Colonic mucosa (tissue), 4 donors: ENCODE data around the gene FGGY. TPM values are rescaled to one million over a fixed set of nuclear protein-coding genes. Genes with fewer than 3 reads are reported as not detected.

Experiments used
- DNase-seq: peaks from one replicate; pipeline ENCODE4 v3.0.0-alpha.2; 2020
- H3K27ac ChIP-seq: fragments of 200-600 bp; one replicate; pipeline ENCODE4 v1.8.0; 2021
- H3K27me3 ChIP-seq: fragments of 200-600 bp; one replicate; pipeline ENCODE4 v1.8.0; 2021
- H3K36me3 ChIP-seq: fragments of 200-600 bp; one replicate; pipeline ENCODE4 v1.8.0; 2021
- H3K4me1 ChIP-seq: fragments of 200-600 bp; one replicate; pipeline ENCODE4 v1.8.0; 2021; ENCODE audit warnings: mild to moderate bottlenecking
- H3K4me3 ChIP-seq: fragments of 200-600 bp; one replicate; pipeline ENCODE4 v1.8.0; 2021
- H3K9ac ChIP-seq, 2 donors: one replicate each; pipeline ENCODE4 v1.7.0; 2013; ENCODE audit warnings: control low read depth in 2 of 2, low read depth in 2 of 2, low read length in 2 of 2
- H3K9me3 ChIP-seq: fragments of 200-600 bp; one replicate; pipeline ENCODE4 v1.8.0; 2021
- intact Hi-C: fragments of 100-400 bp; cut with DNase I; formaldehyde crosslinking; loops from one replicate; pipeline ENCODE4 v1.14.1; 2022
- total RNA-seq, 2 donors: library from RNA; stranded (reverse); fragmentation: NEBNext Ultra II Directional in 1 of 2; extraction: Animal tissue kit (Norgen Biotek cat#: 25700) in 1 of 2; gene quantifications; one replicate each; pipeline ENCODE4 v1.2.1, GENCODE V29; 2021
- TF ChIP-seq, protein P1 (sequence below): fragments of 200-600 bp; IDR thresholded peaks from one replicate; pipeline ENCODE4 v1.8.0; 2022; ENCODE audit warnings: antibody characterized with exemption, mild to moderate bottlenecking
- donor health status: healthy.
- donor health status: DM: no; HTN: no; CAD: no.
- donor health status: DM: no; HTN: no; CAD: no.

Gene FGGY
- total RNA-seq, 2 donors from 2014 or later = 12.5 to 19.5 TPM

GRCh38 chr1:59409986-59410385, 113.1 kb downstream of the FGGY start:
- no peaks in the 10 kb centered on the region for H3K9me3 ChIP-seq
- no peak overlapping the region for H3K27ac ChIP-seq
- no peak for DNase-seq
- H3K9ac ChIP-seq = no peak overlapping the region
- intact Hi-C loops = no loop called here
- no peaks in the 10 kb centered on the region for H3K4me1 ChIP-seq
- TF ChIP-seq, protein P1, sequence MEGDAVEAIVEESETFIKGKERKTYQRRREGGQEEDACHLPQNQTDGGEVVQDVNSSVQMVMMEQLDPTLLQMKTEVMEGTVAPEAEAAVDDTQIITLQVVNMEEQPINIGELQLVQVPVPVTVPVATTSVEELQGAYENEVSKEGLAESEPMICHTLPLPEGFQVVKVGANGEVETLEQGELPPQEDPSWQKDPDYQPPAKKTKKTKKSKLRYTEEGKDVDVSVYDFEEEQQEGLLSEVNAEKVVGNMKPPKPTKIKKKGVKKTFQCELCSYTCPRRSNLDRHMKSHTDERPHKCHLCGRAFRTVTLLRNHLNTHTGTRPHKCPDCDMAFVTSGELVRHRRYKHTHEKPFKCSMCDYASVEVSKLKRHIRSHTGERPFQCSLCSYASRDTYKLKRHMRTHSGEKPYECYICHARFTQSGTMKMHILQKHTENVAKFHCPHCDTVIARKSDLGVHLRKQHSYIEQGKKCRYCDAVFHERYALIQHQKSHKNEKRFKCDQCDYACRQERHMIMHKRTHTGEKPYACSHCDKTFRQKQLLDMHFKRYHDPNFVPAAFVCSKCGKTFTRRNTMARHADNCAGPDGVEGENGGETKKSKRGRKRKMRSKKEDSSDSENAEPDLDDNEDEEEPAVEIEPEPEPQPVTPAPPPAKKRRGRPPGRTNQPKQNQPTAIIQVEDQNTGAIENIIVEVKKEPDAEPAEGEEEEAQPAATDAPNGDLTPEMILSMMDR = no peak
- no peaks in the 10 kb centered on the region for H3K27me3 ChIP-seq
- H3K4me3 ChIP-seq = no peak overlapping the region
- no peaks in the 10 kb centered on the region for H3K36me3 ChIP-seq

DNA sequence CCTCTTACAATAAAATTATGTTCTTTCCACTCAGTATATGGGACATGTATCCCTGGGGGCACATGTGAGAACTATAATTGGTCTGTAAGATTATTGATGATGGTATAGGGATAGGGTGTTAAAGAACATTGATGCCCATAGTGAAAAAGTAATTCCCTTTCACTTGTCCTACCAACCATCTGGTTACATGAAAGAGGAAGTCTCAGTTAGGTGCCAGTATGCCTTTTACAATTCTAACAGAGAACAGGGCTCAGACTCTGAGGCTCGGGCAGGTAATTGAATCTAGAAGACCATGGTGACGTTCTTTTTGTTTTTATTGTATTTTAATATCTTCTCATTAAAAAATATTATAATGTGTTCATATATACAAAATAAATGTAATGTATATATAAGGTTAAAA, 113.6 kb downstream of the FGGY start:
- H3K4me3 ChIP-seq = no peak overlapping the region
- H3K9me3 ChIP-seq = no peaks in the 10 kb centered on the region
- no peak for DNase-seq
- intact Hi-C loops = no loop called here
- no peak overlapping the region for H3K27ac ChIP-seq
- H3K36me3 ChIP-seq = no peaks in the 10 kb centered on the region
- no peak overlapping the region for H3K9ac ChIP-seq
- H3K4me1 ChIP-seq = no peaks in the 10 kb centered on the region
- TF ChIP-seq, protein P1 = no peak
- no peaks in the 10 kb centered on the region for H3K27me3 ChIP-seq

DNA sequence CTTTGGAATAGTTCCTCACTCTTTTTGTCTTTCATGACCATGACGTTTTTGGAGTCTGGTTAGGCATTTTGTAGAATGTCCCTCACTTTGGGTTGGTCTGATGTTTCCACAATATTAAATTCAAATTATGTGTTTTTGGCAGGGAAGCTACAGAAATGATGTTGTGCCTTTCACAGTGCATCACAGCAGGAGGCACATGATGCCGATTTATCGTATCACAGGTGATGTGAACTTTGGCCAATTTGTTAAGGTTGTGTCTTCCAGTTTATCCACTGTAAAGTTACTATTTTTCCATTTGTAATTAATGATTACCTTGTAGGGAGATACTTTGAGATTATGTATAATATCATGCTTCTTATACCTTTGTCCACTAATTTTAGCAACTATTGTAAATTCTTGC, 114.3 kb downstream of the FGGY start:
- Histone ChIP-seq H3K27ac (no peak overlapping the region), H3K9me3 (no peaks in the 10 kb centered on the region), H3K9ac (no peak overlapping the region), H3K36me3 (no peaks in the 10 kb centered on the region), H3K4me3 (no peak overlapping the region), H3K27me3 (no peaks in the 10 kb centered on the region), H3K4me1 (no peaks in the 10 kb centered on the region)
- DNase-seq = no peak
- intact Hi-C loops = no loop called here
- TF ChIP-seq, protein P1 = no peak

DNA sequence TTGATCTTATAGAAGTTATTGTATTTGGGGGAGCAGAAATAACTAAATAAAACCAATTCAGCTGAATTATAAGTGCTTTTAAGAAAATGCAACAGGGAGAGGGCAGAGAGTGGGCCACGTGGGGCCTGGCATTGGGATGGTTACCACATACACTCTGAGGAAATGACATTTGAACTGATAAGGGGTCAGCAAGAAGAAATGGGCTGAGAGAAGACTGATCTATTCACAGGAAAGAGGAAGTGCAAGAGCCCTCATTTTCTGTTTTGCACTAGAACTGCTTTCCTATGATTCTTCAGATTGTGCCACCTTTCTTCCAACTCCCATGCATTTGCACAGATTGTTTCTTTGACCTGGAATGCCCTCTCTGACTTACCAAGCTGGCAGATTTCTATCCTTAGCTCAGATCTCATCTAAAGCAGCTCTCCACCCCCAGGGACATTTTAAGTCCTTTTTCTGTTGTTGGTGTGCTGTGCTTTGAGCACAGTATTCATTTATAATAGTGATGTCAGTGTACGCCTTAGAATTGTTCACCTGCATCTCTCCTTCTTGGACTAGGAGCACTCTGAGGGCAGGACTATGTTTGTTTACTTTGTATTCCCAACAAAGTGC, 115.9 kb downstream of the FGGY start:
- no peak overlapping the region for H3K9ac ChIP-seq
- H3K36me3 ChIP-seq = no peaks in the 10 kb centered on the region
- no peak overlapping the region for H3K4me3 ChIP-seq
- intact Hi-C loops = no loop called here
- H3K27me3 ChIP-seq = no peaks in the 10 kb centered on the region
- no peak overlapping the region for H3K27ac ChIP-seq
- TF ChIP-seq, protein P1 = no peak
- H3K9me3 ChIP-seq = no peaks in the 10 kb centered on the region
- H3K4me1 ChIP-seq = no peaks in the 10 kb centered on the region
- no peak for DNase-seq

GRCh38 chr1:59413327-59413720, 116.4 kb downstream of the FGGY start:
- H3K9me3 ChIP-seq = no peaks in the 10 kb centered on the region
- no peak overlapping the region for H3K27ac ChIP-seq
- H3K27me3 ChIP-seq = no peaks in the 10 kb centered on the region
- no peak overlapping the region for H3K9ac ChIP-seq
- no peak for DNase-seq
- TF ChIP-seq, protein P1 = no peak
- H3K4me1 ChIP-seq = no peaks in the 10 kb centered on the region
- intact Hi-C loops = no loop called here
- no peaks in the 10 kb centered on the region for H3K36me3 ChIP-seq
- H3K4me3 ChIP-seq = no peak overlapping the region
